Activated CD4-positive, alpha-beta T cell treated with anti-CD3 and anti-CD28 coated beads for 24 hours (primary cell): ENCODE results near the gene PPTC7.
"Not testable (repeated sequence)": the region's sequence is repeated elsewhere in the genome, so short reads cannot be mapped to it uniquely, and the experiment has no call there.

Experiments used
- DNase-seq, 2 donors: peaks; one replicate each; pipeline ENCODE4 v3.0.0-alpha.2; 2020; ENCODE audit warnings: low read depth in 2 of 2

PPTC7 gene

GRCh38 chr12:110583137-110584059 is at the start of gene PPTC7:
TSS of gene PPTC7 (minus strand) at chr12:110583318. CDS start at chr12:110583031, 287 bp downstream.
- peak; percentile 96 for DNase-seq

- no peak for DNase-seq
These were observed 44.5 kb upstream of the PPTC7 start for GRCh38 chr12:110627500-110628195.

- no peak for DNase-seq
These were observed 39.5 kb upstream of the PPTC7 start for GRCh38 chr12:110622582-110622981.

- peak; percentile 10 to 18 for DNase-seq
These were observed 36.4 kb upstream of the PPTC7 start for GRCh38 chr12:110619534-110619953.

GRCh38 chr12:110616471-110617115 is 33.5 kb upstream of the PPTC7 start:
- DNase-seq, result no peak

GRCh38 chr12:110615171-110615570 is 32.1 kb upstream of the PPTC7 start:
- DNase-seq, result no peak

- DNase-seq, result peak; percentile 96 to 97
These were observed 30.9 kb upstream of the PPTC7 start, which contains the start of gene TCTN1 for GRCh38 chr12:110613771-110614684. TSS of gene TCTN1 (plus strand) at chr12:110614129. CDS start at chr12:110614183, 54 bp downstream.

GRCh38 chr12:110613071-110613770 is 30.1 kb upstream of the PPTC7 start:
- no peak for DNase-seq

- DNase-seq, result no peak
These were observed 23.1 kb upstream of the PPTC7 start for GRCh38 chr12:110606253-110606611.

- not testable (repeated sequence) for DNase-seq
These were observed 19.1 kb upstream of the PPTC7 start for GRCh38 chr12:110602085-110602814.

GRCh38 chr12:110600254-110600653 is 17.1 kb upstream of the PPTC7 start:
- DNase-seq, result no peak

- DNase-seq, result no peak
These were observed 16.2 kb upstream of the PPTC7 start for GRCh38 chr12:110599334-110599733.

GRCh38 chr12:110597885-110598284 is 14.8 kb upstream of the PPTC7 start:
- DNase-seq, result no peak

GRCh38 chr12:110592919-110593318 is 9.8 kb upstream of the PPTC7 start:
- DNase-seq, result not testable (repeated sequence)

GRCh38 chr12:110592078-110592477 is 9.0 kb upstream of the PPTC7 start:
- no peak for DNase-seq

GRCh38 chr12:110591451-110592051 is 8.4 kb upstream of the PPTC7 start:
- no peak for DNase-seq

GRCh38 chr12:110590806-110591326 is 7.7 kb upstream of the PPTC7 start:
- no peak for DNase-seq

GRCh38 chr12:110590059-110590458 is 6.9 kb upstream of the PPTC7 start:
- no peak for DNase-seq

- DNase-seq, result not testable (repeated sequence)
These were observed 4.0 kb upstream of the PPTC7 start for GRCh38 chr12:110587102-110587501.
